ENCODE results near the gene TSKU.

DNA sequence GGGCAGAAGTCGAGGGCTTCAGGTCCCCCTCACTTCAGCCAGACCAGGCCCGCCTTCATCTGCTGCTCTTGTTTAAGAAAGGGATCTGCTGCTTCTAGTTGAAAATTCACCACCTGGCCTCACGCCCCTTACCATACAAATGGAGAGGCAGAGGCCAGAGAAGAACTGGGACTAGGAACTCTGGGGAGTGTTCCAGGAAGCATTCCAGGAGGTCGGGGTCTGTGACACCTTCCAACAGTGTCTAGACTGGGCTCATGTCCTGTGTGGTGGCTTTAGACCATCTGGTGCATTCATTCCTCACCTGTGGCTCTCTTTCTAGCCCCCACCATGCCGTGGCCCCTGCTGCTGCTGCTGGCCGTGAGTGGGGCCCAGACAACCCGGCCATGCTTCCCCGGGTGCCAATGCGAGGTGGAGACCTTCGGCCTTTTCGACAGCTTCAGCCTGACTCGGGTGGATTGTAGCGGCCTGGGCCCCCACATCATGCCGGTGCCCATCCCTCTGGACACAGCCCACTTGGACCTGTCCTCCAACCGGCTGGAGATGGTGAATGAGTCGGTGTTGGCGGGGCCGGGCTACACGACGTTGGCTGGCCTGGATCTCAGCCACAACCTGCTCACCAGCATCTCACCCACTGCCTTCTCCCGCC, 12.3 kb downstream of the TSKU start:
- TF ChIP-seq CTCF (conservative IDR thresholded peaks at IDR 0.05) = no peak
- TF ChIP-seq ZFX (IDR thresholded peaks at IDR 0.05) = no peak
